Uterus (tissue), 4 donors: Measurements from ENCODE around the gene WT1. TPM values are rescaled to one million over a fixed set of nuclear protein-coding genes. Genes with fewer than 3 reads are reported as not detected.
"Not testable (repeated sequence)": the region's sequence is repeated elsewhere in the genome, so short reads cannot be mapped to it uniquely, and the experiment has no call there.

Experiments
- DNase-seq, 2 donors: peaks; one replicate each; pipeline ENCODE4 v3.0.0-alpha.2; 2019 to 2020
- H3K27ac ChIP-seq, 2 donors: fragments of 200-600 bp; sonication (generic); 1 replicate in 1 of 2; 2 replicates in 1 of 2; pipeline ENCODE4 v1.5.1; 2016 to 2018
- H3K27me3 ChIP-seq, 2 donors: fragments of 200-600 bp; sonication (generic); one replicate each; pipeline ENCODE4 v1.5.1; 2018 to 2019; ENCODE audit warnings: control low read depth in 1 of 2
- H3K36me3 ChIP-seq, 2 donors: fragments of 200-600 bp; sonication (generic); one replicate each; pipeline ENCODE4 v1.5.1; 2019; ENCODE audit warnings: control low read depth in 1 of 2
- H3K4me1 ChIP-seq, 2 donors: fragments of 200-600 bp; sonication (generic); one replicate each; pipeline ENCODE4 v1.5.1; 2018 to 2019; ENCODE audit warnings: control low read depth in 1 of 2
- H3K4me3 ChIP-seq, 2 donors: fragments of 200-600 bp; sonication (generic); 1 replicate in 1 of 2; 2 replicates in 1 of 2; pipeline ENCODE4 v1.5.1; 2018 to 2019; ENCODE audit warnings: mild to moderate bottlenecking in 1 of 2
- H3K9me3 ChIP-seq, 2 donors: fragments of 200-600 bp; sonication (generic); one replicate each; pipeline ENCODE4 v1.5.1; 2019; ENCODE audit warnings: control low read depth in 1 of 2
- CTCF ChIP-seq, 4 experiments: fragments of 200-600 bp in 2 of 4; fragments of 450-650 bp in 2 of 4; sonication (generic) in 2 of 4; IDR thresholded peaks; one replicate each; pipeline ENCODE4 v1.5.1; 2016 to 2019; ENCODE audit warnings: antibody characterized with exemption in 4 of 4, mild to moderate bottlenecking in 2 of 4, moderate library complexity in 1 of 4
- POLR2A ChIP-seq, 2 donors: fragments of 450-650 bp; IDR thresholded peaks; one replicate each; pipeline ENCODE4 v1.6.1; 2016; ENCODE audit warnings: antibody characterized with exemption in 2 of 2, mild to moderate bottlenecking in 1 of 2, moderate library complexity in 1 of 2
- intact Hi-C: fragments of 100-400 bp; cut with DNase I; formaldehyde crosslinking; loops from one replicate; pipeline ENCODE4 v1.15.1; 2023; ENCODE audit warnings: low total_unique reads
- total RNA-seq, 4 donors: library from RNA; depleted of rRNA in 3 of 4; stranded (reverse); fragments of >200 nt in 3 of 4; gene quantifications; one replicate each; pipeline versions ENCODE4 v1.1.0 to v1.2.4, GENCODE V29; 2014 to 2023
- donor health status: DM: yes; HTN: yes; CAD: no.

Gene WT1
- total RNA-seq = 100 to 1,000 TPM in 1 of 4 donors, 10 to 100 TPM in 3; 51.2 to 125 (median 53.6) TPM

- H3K4me1 ChIP-seq = no peaks in the 10 kb centered on the region
- intact Hi-C loops = loop anchor here (10.0 kb wide), 2 partner anchors 51 to 121 kb away; no protein-coding TSS in a partner anchor
- no peaks in the 10 kb centered on the region for H3K9me3 ChIP-seq
- no peaks in the 10 kb centered on the region for H3K27me3 ChIP-seq
- H3K27ac ChIP-seq = peak within 1 kb of the TSS; percentile 98 to 99
- DNase-seq = peak; percentile 90 to 91
- peak within 1 kb of the TSS; percentile 72 to 86 for H3K4me3 ChIP-seq
- H3K36me3 ChIP-seq = no peaks in the 10 kb centered on the region
- TF ChIP-seq CTCF (IDR thresholded peaks at IDR 0.05) (peak in 2 of 4 experiments; percentile 4 to 8), POLR2A (IDR thresholded peaks at IDR 0.05) (peak; percentile 55 to 81)
These were observed at the start of gene WT1 for GRCh38 chr11:32435511-32435941. Gene WT1 (minus strand): TSS chr11:32435539.

GRCh38 chr11:32479291-32479690 is 44.0 kb upstream of the WT1 start:
- H3K36me3 ChIP-seq = no peaks in the 10 kb centered on the region

GRCh38 chr11:32478277-32478731 is 43.0 kb upstream of the WT1 start:
- Histone ChIP-seq H3K27ac (peak overlapping the region; percentile 6 to 22), H3K27me3 (no peaks in the 10 kb centered on the region), H3K36me3 (no peaks in the 10 kb centered on the region), H3K9me3 (no peaks in the 10 kb centered on the region), H3K4me1 (peaks cover 0 to 6% of the 10 kb centered on the region in 2 donors), H3K4me3 (no peak overlapping the region)
- TF ChIP-seq CTCF (IDR thresholded peaks at IDR 0.05) (no peak), POLR2A (IDR thresholded peaks at IDR 0.05) (no peak)
- peak; percentile 36 to 54 for DNase-seq
- intact Hi-C loops = no loop called here

More at GRCh38 chr11:32479291-32479690, 44.0 kb upstream of the WT1 start:
- no peaks in the 10 kb centered on the region for H3K9me3 ChIP-seq
- no peaks in the 10 kb centered on the region for H3K27me3 ChIP-seq
- intact Hi-C loops = no loop called here
- H3K4me1 ChIP-seq = peaks cover 0 to 6% of the 10 kb centered on the region in 2 donors
- TF ChIP-seq CTCF (IDR thresholded peaks at IDR 0.05) (no peak), POLR2A (IDR thresholded peaks at IDR 0.05) (no peak)
- H3K27ac ChIP-seq = no peak overlapping the region
- DNase-seq = no peak
- no peak overlapping the region for H3K4me3 ChIP-seq

GRCh38 chr11:32473282-32473909 is 38.1 kb upstream of the WT1 start:
- no peaks in the 10 kb centered on the region for H3K9me3 ChIP-seq
- TF ChIP-seq POLR2A (IDR thresholded peaks at IDR 0.05) (no peak), CTCF (IDR thresholded peaks at IDR 0.05) (no peak)
- no peaks in the 10 kb centered on the region for H3K4me1 ChIP-seq
- no peak overlapping the region for H3K27ac ChIP-seq
- H3K4me3 ChIP-seq = no peak overlapping the region
- intact Hi-C loops = no loop called here
- no peaks in the 10 kb centered on the region for H3K27me3 ChIP-seq
- no peaks in the 10 kb centered on the region for H3K36me3 ChIP-seq
- DNase-seq = no peak

GRCh38 chr11:32472226-32472625 is 36.9 kb upstream of the WT1 start:
- Histone ChIP-seq H3K27ac (no peak overlapping the region), H3K9me3 (no peaks in the 10 kb centered on the region), H3K4me3 (no peak overlapping the region), H3K4me1 (no peaks in the 10 kb centered on the region), H3K36me3 (no peaks in the 10 kb centered on the region), H3K27me3 (no peaks in the 10 kb centered on the region)
- intact Hi-C loops = no loop called here
- DNase-seq = no peak
- TF ChIP-seq POLR2A (IDR thresholded peaks at IDR 0.05) (no peak), CTCF (IDR thresholded peaks at IDR 0.05) (no peak)

- DNase-seq, H3K4me3 ChIP-seq, intact Hi-C loops, H3K9me3 ChIP-seq, H3K27ac ChIP-seq, H3K4me1 ChIP-seq, H3K27me3 ChIP-seq, H3K36me3 ChIP-seq: not testable (repeated sequence)
These were observed 36.2 kb upstream of the WT1 start for GRCh38 chr11:32471544-32471943.
